Activated T-helper 1 cell treated with anti-CD3 and anti-CD28 coated beads, Interleukin-12 subunit alpha, Interleukin-12 subunit beta, Interleukin-2, Interleukin-4 antibody, amounts not matched to agents 30 ng/mL and 10 ng/mL and 1 ng/mL, durations not matched to agents 14 hours and 24 hours and 36 hours (primary cell): ENCODE measurements around the gene PPFIA3. TPM values are rescaled to one million over a fixed set of nuclear protein-coding genes. Genes with fewer than 3 reads are reported as not detected.
"Not testable (repeated sequence)": the region's sequence is repeated elsewhere in the genome, so short reads cannot be mapped to it uniquely, and the experiment has no call there.

Experiments
- DNase-seq: peaks from one replicate; pipeline ENCODE4 v3.0.0; 2021; ENCODE audit warnings: low spot score
- H3K27ac Mint-ChIP-seq: one replicate; pipeline ENCODE4 v1.8.0; 2021; ENCODE audit warnings: mild to moderate bottlenecking, mixed read lengths
- H3K27me3 Mint-ChIP-seq: one replicate; pipeline ENCODE4 v1.8.0; 2022; ENCODE audit warnings: mild to moderate bottlenecking, moderate library complexity, mixed read lengths; ENCODE audit not compliant: insufficient read depth
- H3K36me3 Mint-ChIP-seq: one replicate; pipeline ENCODE4 v1.8.0; 2021; ENCODE audit warnings: low read depth, mixed read lengths
- H3K4me1 Mint-ChIP-seq: one replicate; pipeline ENCODE4 v1.8.0; 2021; ENCODE audit warnings: low read depth, mixed read lengths
- H3K4me3 Mint-ChIP-seq: one replicate; pipeline ENCODE4 v1.8.0; 2021; ENCODE audit warnings: mild to moderate bottlenecking, moderate library complexity, mixed read lengths
- H3K9me3 Mint-ChIP-seq: one replicate; pipeline ENCODE4 v1.8.0; 2021; ENCODE audit warnings: mixed read lengths
- intact Hi-C: fragments of 100-400 bp; cut with micrococcal nuclease; formaldehyde crosslinking; loops from one replicate; pipeline ENCODE4 v1.15.1; 2024
- total RNA-seq: library from RNA; stranded (reverse); gene quantifications from 2 replicates; pipeline ENCODE4 v1.2.3, GENCODE V29; 2022

PPFIA3 gene
- 5.0 TPM in 2 replicates for total RNA-seq

GRCh38 chr19:49119411-49120324, at the start of gene PPFIA3:
TSS of gene PPFIA3 (plus strand) at chr19:49119544. CDS start at chr19:49127874, 8,330 bp downstream.
- H3K36me3 Mint-ChIP-seq = no peaks in the 10 kb centered on the region
- H3K27ac Mint-ChIP-seq = peak within 1 kb of the TSS; percentile 85
- DNase-seq = no peak
- intact Hi-C loops = loop anchor here (1.0 to 10.0 kb wide), 9 partner anchors 9 to 485 kb away; partner anchors contain the start of genes DBP, GYS1, PPP1R15A and PRR12
- H3K4me3 Mint-ChIP-seq = peak within 1 kb of the TSS; percentile 87
- no peaks in the 10 kb centered on the region for H3K9me3 Mint-ChIP-seq
- peaks cover 32% of the 10 kb centered on the region for H3K4me1 Mint-ChIP-seq
- peaks cover 17% of the 10 kb centered on the region for H3K27me3 Mint-ChIP-seq

DNA sequence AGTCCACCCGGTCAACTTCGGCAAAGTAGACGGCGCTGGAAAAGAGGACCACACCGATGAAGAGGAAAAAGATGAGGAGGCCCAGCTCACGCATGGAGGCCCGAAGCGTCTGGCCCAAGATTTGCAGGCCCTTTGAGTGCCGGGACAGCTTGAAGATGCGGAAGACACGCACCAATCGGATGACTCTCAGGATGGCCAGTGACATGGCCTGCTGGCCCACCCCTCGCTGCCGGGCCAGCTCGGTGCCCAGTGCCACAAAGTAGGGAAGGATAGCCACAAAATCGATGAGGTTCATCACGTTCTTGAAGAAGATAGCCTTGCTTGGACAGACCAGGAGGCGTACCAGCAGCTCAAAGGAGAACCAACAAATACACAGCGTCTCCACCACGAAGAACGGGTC, 48.9 kb upstream of the PPFIA3 start:
- H3K27ac Mint-ChIP-seq = peak overlapping the region; percentile 45
- H3K4me3 Mint-ChIP-seq = no peak overlapping the region
- H3K36me3 Mint-ChIP-seq = peaks cover 3% of the 10 kb centered on the region
- intact Hi-C loops = no loop called here
- H3K27me3 Mint-ChIP-seq = peaks cover 71% of the 10 kb centered on the region
- DNase-seq = no peak
- peaks cover 10% of the 10 kb centered on the region for H3K4me1 Mint-ChIP-seq
- no peaks in the 10 kb centered on the region for H3K9me3 Mint-ChIP-seq

GRCh38 chr19:49071860-49072547, 47.3 kb upstream of the PPFIA3 start:
- Mint-ChIP-seq H3K4me1 (peaks cover 10% of the 10 kb centered on the region), H3K27ac (no peak overlapping the region), H3K36me3 (peaks cover 3% of the 10 kb centered on the region), H3K9me3 (no peaks in the 10 kb centered on the region), H3K4me3 (no peak overlapping the region), H3K27me3 (peaks cover 56% of the 10 kb centered on the region)
- DNase-seq = no peak
- intact Hi-C loops = no loop called here

DNA sequence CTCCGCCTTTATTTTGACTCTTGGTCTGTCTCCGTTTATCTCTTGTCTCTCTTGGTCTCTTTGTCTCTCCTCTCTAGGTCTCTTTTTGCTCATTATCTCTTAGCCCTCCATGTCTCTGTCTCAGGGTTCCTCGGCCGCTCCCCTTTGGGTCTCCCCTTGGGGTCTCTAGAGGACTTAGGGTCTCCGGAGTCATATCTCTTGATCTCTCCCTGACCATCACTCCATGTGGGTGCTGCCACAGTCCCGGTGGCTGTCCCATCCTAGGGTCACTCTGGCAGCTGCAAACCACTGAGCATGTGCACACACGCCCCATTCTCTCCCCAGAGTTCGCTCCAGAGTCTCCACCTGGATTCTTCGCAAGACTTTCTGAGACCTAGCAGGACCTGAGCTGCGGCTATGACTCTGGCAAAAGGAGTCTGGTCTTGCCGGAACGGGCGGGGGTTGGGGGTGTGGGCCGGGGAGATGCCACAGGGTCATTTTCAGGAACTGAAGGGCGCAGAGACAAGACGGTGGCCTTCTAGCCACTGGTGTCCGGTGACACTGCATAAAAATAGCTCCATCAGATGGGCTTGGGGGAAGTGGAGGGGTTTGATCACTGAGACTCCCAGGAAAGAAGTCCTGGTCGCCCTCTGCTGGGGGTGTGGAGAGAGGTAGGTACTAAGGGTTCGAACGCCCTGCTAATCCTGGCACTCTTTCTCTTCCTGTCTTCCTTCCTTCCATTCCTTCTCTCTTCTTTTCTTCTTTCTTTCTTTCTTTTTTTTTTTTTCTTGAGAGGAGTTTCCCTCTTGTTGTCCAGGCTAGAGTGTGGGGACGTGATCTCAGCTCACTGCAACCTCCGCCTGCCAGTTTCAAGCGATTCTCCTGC, 45.6 kb upstream of the PPFIA3 start:
- Mint-ChIP-seq H3K27ac (no peak overlapping the region), H3K4me3 (peak overlapping the region; percentile 42), H3K27me3 (peaks cover 42% of the 10 kb centered on the region), H3K4me1 (peaks cover 10% of the 10 kb centered on the region), H3K36me3 (peaks cover 3% of the 10 kb centered on the region), H3K9me3 (no peaks in the 10 kb centered on the region)
- no peak for DNase-seq
- intact Hi-C loops = no loop called here

- not testable (repeated sequence) for DNase-seq, H3K4me3 Mint-ChIP-seq, H3K27ac Mint-ChIP-seq, H3K9me3 Mint-ChIP-seq, H3K36me3 Mint-ChIP-seq
- intact Hi-C loops = loop anchor here (1.0 kb wide), 1 partner anchor 71 kb away; no protein-coding TSS in a partner anchor
- Mint-ChIP-seq H3K4me1 (peaks cover 10% of the 10 kb centered on the region), H3K27me3 (peaks cover 33% of the 10 kb centered on the region)
Observed at GRCh38 chr19:49074869-49075268, 44.5 kb upstream of the PPFIA3 start.

DNA sequence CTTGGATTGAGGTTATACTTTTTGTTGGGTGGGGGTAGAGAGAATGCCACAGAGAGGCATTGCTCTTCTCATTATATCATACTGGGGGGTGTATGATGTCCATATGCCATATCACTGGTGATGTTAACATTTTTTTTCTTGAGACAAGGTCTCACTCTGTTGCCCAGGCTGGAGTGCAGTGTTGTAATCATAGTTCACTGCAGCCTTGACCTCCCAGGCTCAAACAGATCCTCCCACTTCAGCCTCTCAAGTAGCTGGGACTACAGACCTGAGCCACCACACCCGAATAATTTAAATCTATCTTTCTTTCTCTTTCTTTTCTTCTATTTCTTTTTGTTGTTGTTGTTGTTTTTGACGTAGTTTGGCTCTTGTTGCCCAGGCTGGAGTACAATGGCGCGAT, 39.0 kb upstream of the PPFIA3 start:
- Mint-ChIP-seq H3K9me3 (no peaks in the 10 kb centered on the region), H3K27me3 (peaks cover 2% of the 10 kb centered on the region), H3K27ac (no peak overlapping the region), H3K4me3 (no peak overlapping the region), H3K4me1 (peaks cover 5% of the 10 kb centered on the region), H3K36me3 (no peaks in the 10 kb centered on the region)
- intact Hi-C loops = no loop called here
- DNase-seq = no peak

- peaks cover 6% of the 10 kb centered on the region for H3K36me3 Mint-ChIP-seq
- intact Hi-C loops = no loop called here
- peaks cover 2% of the 10 kb centered on the region for H3K27me3 Mint-ChIP-seq
- H3K4me1 Mint-ChIP-seq = peaks cover 10% of the 10 kb centered on the region
- no peaks in the 10 kb centered on the region for H3K9me3 Mint-ChIP-seq
- DNase-seq = no peak
- H3K27ac Mint-ChIP-seq = no peak overlapping the region
- H3K4me3 Mint-ChIP-seq = no peak overlapping the region
Observed at GRCh38 chr19:49081273-49081672, 38.1 kb upstream of the PPFIA3 start.

- no peak for DNase-seq
- Mint-ChIP-seq H3K4me3 (peak overlapping the region; percentile 99), H3K27me3 (peaks cover 2% of the 10 kb centered on the region), H3K36me3 (peaks cover 19% of the 10 kb centered on the region), H3K27ac (peak overlapping the region; percentile 80), H3K4me1 (peaks cover 22% of the 10 kb centered on the region), H3K9me3 (no peaks in the 10 kb centered on the region)
- intact Hi-C loops = loop anchor here (1.0 kb wide), 5 partner anchors 13 to 91 kb away; partner anchors contain the start of genes C19orf73, GYS1, LIN7B and PPFIA3
Observed at GRCh38 chr19:49084206-49085019, 34.9 kb upstream of the PPFIA3 start.

GRCh38 chr19:49085020-49085867, 34.1 kb upstream of the PPFIA3 start, which contains the start of gene SNRNP70:
TSS of gene SNRNP70 (plus strand) at chr19:49085451. CDS start at chr19:49086415, 964 bp downstream.
- Mint-ChIP-seq H3K4me1 (peaks cover 25% of the 10 kb centered on the region), H3K27me3 (peaks cover 2% of the 10 kb centered on the region), H3K27ac (peak within 1 kb of the TSS; percentile 80), H3K9me3 (no peaks in the 10 kb centered on the region), H3K4me3 (peak within 1 kb of the TSS; percentile 99), H3K36me3 (peaks cover 24% of the 10 kb centered on the region)
- peak; percentile 99 for DNase-seq
- intact Hi-C loops = loop anchor here (1.0 kb wide), 5 partner anchors 12 to 92 kb away; partner anchors contain the start of genes C19orf73, GYS1, LIN7B and PPFIA3

- H3K4me3 Mint-ChIP-seq = peak overlapping the region; percentile 99
- H3K27ac Mint-ChIP-seq = peak overlapping the region; percentile 80
- H3K36me3 Mint-ChIP-seq = peaks cover 30% of the 10 kb centered on the region
- peaks cover 31% of the 10 kb centered on the region for H3K4me1 Mint-ChIP-seq
- H3K27me3 Mint-ChIP-seq = peaks cover 2% of the 10 kb centered on the region
- no peaks in the 10 kb centered on the region for H3K9me3 Mint-ChIP-seq
- no peak for DNase-seq
- intact Hi-C loops = loop anchor here (1.0 kb wide), 5 partner anchors 11 to 93 kb away; partner anchors contain the start of genes C19orf73, GYS1, LIN7B and PPFIA3
Observed at GRCh38 chr19:49085868-49086232, 33.5 kb upstream of the PPFIA3 start.

DNA sequence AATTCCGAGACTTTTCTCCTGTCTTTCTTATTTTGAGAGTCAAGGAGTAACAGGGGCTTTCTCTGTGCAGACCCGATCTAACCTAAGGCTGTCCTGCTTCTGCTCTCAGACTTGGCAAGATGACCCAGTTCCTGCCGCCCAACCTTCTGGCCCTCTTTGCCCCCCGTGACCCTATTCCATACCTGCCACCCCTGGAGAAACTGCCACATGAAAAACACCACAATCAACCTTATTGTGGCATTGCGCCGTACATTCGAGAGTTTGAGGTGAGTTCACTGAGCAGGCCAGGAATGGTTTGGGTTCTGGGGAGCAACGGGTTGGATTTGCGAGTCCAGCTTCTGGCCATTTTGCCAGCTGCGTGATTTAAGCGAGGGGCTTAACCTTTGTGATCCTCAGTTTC, 33.0 kb upstream of the PPFIA3 start:
- Mint-ChIP-seq H3K4me1 (peaks cover 36% of the 10 kb centered on the region), H3K4me3 (peak overlapping the region; percentile 99), H3K27ac (peak overlapping the region; percentile 80), H3K27me3 (peaks cover 2% of the 10 kb centered on the region), H3K36me3 (peaks cover 33% of the 10 kb centered on the region), H3K9me3 (no peaks in the 10 kb centered on the region)
- no peak for DNase-seq
- intact Hi-C loops = no loop called here
